ENCODE results near the gene UBE2R2.

- no peak for TF ChIP-seq POLR2A (IDR thresholded peaks at IDR 0.05; ENCODE audit: low read depth, low read length)
- no peak for TF ChIP-seq CTCF (IDR thresholded peaks at IDR 0.05; ENCODE audit: extremely low read depth in 1 of 2, insufficient read depth in 1 of 2, low read depth in 1 of 2, low read length in 2 of 2)
- no peak for TF ChIP-seq POLR2AphosphoS5 (IDR thresholded peaks at IDR 0.05; ENCODE audit: insufficient read depth, low read depth, low read length)
- TF ChIP-seq MAX (IDR thresholded peaks at IDR 0.05; ENCODE audit: insufficient read depth, insufficient read length) = no peak
- no peak for TF ChIP-seq EZH2 (IDR thresholded peaks at IDR 0.05; ENCODE audit: borderline replicate concordance, low read depth, low read length, severe bottlenecking)
- no peak for TF ChIP-seq GATA2 (IDR thresholded peaks at IDR 0.05; ENCODE audit: insufficient read depth, insufficient read length, low read depth, low read length)
- TF ChIP-seq FOS (IDR thresholded peaks at IDR 0.05; ENCODE audit: borderline replicate concordance, insufficient read depth, low read length) = no peak
Observed at GRCh38 chr9:33952066-33952465, 135.1 kb downstream of the UBE2R2 start.
